ENCODE data around the gene ITGB5.

ITGB5 gene

DNA sequence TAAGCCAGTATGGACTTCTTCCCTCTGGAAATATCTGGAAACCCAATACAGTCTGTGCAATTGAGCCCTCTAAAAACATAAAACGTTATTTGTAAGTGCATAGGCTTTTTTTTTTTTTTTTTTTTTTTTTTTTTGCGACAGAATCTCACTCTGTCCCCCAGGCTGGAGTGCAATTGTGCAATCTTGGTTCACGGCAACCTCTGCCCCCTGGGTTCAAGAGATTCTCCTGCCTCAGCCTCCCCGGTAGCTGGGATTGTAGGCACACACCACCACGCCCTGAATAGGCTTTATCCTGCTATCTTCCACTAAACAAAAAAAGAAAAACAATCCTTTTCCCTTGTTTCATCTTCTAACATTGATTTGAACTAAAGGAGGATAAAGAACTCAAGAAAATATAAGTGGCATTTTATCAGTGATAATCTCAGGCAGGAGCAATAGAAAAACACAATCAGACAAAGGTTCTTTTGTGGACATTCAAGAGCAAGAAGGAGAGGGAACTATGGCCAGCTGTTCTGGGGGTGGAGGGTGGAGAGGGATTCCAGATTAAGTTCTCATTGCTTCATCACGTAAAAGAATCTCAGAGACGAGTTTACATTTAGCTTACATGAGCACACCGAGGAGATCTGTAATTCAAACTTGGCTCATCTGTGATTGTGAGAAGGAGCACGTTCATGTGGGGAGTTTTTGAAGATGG is 68.6 kb downstream of the ITGB5 start:
- no peak overlapping the region for H3K27ac ChIP-seq
- TF ChIP-seq, protein P1, sequence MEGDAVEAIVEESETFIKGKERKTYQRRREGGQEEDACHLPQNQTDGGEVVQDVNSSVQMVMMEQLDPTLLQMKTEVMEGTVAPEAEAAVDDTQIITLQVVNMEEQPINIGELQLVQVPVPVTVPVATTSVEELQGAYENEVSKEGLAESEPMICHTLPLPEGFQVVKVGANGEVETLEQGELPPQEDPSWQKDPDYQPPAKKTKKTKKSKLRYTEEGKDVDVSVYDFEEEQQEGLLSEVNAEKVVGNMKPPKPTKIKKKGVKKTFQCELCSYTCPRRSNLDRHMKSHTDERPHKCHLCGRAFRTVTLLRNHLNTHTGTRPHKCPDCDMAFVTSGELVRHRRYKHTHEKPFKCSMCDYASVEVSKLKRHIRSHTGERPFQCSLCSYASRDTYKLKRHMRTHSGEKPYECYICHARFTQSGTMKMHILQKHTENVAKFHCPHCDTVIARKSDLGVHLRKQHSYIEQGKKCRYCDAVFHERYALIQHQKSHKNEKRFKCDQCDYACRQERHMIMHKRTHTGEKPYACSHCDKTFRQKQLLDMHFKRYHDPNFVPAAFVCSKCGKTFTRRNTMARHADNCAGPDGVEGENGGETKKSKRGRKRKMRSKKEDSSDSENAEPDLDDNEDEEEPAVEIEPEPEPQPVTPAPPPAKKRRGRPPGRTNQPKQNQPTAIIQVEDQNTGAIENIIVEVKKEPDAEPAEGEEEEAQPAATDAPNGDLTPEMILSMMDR (IDR thresholded peaks at IDR 0.05), result no peak
- TF ChIP-seq ZFX (IDR thresholded peaks at IDR 0.05; ENCODE audit: borderline replicate concordance), result no peak

GRCh38 chr3:124817079-124817478 is 70.1 kb downstream of the ITGB5 start:
- H3K27ac ChIP-seq, result no peak overlapping the region; the same call in 1 of the 2 replicates
- TF ChIP-seq, protein P1 (IDR thresholded peaks at IDR 0.05), result no peak
- TF ChIP-seq ZFX (IDR thresholded peaks at IDR 0.05; ENCODE audit: borderline replicate concordance), result no peak

DNA sequence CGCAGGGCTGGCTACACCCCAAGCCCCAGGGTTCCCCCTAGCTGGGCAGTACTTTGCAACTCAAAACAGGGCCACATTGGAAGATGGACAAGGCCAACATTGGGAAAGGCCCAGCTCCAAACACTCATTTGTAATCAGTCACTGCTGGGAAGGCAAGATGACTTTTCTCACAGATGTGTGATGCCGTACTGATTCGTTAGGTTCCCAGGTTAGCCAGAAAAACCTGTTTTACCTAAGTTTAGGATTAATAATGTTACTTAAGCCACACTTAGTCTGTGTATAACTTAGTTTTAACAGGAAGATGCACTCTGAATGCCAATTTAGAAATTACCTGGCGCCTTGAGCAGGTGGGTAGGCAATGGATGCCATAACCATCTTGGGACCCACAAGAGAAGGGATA is 71.0 kb downstream of the ITGB5 start:
- no peak overlapping the region for H3K27ac ChIP-seq
- TF ChIP-seq ZFX (IDR thresholded peaks at IDR 0.05; ENCODE audit: borderline replicate concordance), result no peak
- TF ChIP-seq, protein P1 (IDR thresholded peaks at IDR 0.05), result no peak

- H3K27ac ChIP-seq, result peak overlapping the region; percentile 54
- no peak for TF ChIP-seq ZFX (IDR thresholded peaks at IDR 0.05; ENCODE audit: borderline replicate concordance)
- TF ChIP-seq, protein P1 (IDR thresholded peaks at IDR 0.05), result no peak
Measured at GRCh38 chr3:124815781-124816180, 71.4 kb downstream of the ITGB5 start.

DNA sequence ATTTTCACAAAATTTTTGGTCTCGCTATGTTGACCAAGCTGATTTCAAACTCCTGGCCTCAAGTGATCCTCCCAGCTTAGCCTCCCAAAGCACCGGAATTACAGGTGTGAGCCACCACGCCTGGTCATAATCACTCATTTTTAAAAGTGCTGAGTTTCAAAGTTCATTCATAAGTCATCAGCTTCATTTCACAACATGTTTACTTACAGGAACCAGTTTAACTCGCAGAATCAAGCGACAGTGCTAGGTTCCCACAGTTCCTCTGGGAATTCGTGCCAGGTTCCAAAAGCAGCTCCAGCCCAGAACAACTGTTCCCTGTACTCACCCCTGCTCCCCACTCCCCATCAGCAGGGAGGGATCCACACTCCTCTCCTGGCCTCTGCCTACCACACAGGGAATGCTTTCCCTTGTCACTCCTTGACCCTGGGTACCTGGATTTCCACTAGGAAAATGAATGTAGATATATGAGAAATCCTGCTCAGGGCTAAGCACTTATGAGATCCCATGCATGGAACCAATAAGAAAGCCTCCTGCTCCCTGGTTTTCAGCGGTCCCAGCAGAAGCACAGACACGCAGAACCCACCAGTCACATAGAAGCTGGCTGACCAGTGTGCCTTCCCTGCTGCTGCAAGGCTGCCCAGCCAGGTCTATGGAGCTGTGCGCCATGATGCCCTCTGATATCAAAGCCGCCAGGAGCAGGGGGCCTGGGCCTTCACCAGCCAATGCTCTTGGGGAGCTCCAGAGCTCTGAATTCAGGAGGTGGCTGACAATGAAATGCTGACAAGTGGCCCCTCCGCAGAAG is 72.3 kb downstream of the ITGB5 start:
- TF ChIP-seq, protein P1 (IDR thresholded peaks at IDR 0.05), result no peak
- no peak for TF ChIP-seq ZFX (IDR thresholded peaks at IDR 0.05; ENCODE audit: borderline replicate concordance)
- peak overlapping the region; percentile 54 for H3K27ac ChIP-seq

DNA sequence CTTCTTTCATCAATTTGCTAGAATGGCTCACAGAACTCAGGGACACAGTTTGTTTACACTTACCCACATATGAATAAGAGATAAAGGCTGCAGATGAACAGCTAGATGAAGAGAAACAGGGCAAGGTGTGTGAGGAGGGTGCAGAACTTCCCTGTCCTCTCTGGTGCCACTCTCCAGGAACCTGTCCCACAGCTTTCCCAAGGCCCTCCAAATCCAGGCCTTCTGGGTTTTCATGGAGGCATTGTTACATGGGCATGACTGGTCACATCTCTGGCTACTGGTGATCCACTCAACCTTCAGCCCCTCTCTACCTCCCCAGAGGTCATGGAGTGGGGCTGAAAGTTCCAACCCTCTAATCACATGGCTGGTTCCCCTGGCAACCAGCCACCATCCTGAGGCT is 73.6 kb downstream of the ITGB5 start:
- no peak overlapping the region for H3K27ac ChIP-seq
- no peak for TF ChIP-seq ZFX (IDR thresholded peaks at IDR 0.05; ENCODE audit: borderline replicate concordance)
- TF ChIP-seq, protein P1 (IDR thresholded peaks at IDR 0.05), result no peak
